ENCODE results near the gene ZNF777.

The ZNF777 gene

DNA sequence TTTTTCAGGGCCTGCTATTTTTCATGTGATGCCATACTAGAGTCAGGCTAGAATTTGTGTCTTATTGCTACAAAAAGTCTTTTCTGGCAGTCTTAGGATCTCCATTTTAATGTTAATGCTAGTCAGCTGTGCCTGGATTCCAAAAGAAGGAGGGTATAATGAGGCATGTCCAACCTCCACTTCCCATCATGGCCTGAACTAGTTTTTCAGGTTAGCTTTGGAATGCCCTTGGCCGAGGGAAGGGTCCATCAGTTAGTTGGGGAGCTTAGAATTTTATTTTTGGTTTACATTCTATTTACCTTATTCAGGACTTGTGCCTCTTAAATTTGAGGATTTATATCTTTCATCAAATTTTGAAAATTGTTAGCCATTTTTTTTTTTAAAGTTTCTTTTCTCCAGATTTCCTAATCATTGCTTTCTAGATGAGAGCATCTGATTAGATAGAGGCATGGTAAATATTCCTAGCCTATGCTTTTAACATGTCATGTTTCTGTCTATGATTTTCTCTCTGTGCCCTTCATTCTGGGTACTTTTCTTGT lies 6.5 kb upstream of the ZNF777 start:
- TF ChIP-seq CTCF (IDR thresholded peaks at IDR 0.05; ENCODE audit: borderline replicate concordance, insufficient read depth, low read depth, low read length), result no peak
- no peak overlapping the region for H3K4me3 ChIP-seq (ENCODE audit: low read depth, low read length)

DNA sequence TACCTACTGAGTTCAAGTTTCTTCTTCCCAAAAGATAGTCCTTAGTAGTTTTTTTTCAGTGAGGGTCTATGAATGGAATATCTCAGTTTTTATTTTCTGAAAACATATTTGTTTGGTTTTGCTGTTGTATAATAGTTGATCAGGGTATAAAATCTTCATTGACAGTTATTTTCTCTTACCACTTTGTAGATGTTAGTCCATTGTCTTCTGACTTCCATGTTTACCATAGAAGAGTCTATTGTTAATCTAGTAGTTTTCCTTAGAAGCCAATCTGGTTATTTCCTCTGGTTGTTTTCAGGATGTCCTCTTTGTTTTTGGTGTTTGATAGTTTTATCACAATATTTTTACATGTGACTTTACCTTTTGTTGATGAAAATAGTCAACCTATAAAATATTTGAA lies 5.5 kb upstream of the ZNF777 start:
- no peak overlapping the region for H3K4me3 ChIP-seq (ENCODE audit: low read depth, low read length)
- TF ChIP-seq CTCF (IDR thresholded peaks at IDR 0.05; ENCODE audit: borderline replicate concordance, insufficient read depth, low read depth, low read length), result no peak

GRCh38 chr7:149463500-149464161 lies 2.8 kb upstream of the ZNF777 start:
- no peak overlapping the region for H3K4me3 ChIP-seq (ENCODE audit: low read depth, low read length)
- no peak for TF ChIP-seq CTCF (IDR thresholded peaks at IDR 0.05; ENCODE audit: borderline replicate concordance, insufficient read depth, low read depth, low read length)

DNA sequence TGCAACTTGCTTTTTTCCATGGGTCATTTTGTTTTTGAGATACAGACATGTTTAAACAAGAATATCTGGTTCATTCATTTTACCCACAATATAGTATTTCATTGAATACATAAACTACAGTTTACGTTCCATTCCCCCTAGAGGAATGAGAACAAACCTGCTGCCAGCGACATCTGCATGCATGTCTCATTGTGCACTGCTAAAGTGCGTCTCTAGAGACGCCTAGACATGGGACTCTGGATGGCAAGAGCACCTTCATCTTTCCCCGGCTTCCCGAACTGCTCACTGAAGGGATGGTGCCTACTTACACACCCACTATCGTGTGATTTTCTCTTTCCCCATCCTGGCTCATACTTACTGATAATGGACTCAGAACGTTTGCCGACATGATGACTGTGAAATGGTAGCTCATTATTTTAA lies 1.2 kb upstream of the ZNF777 start:
- no peak for TF ChIP-seq CTCF (IDR thresholded peaks at IDR 0.05; ENCODE audit: borderline replicate concordance, insufficient read depth, low read depth, low read length)

GRCh38 chr7:149459540-149460452 lies 1.1 kb downstream of the ZNF777 start:
- H3K4me3 ChIP-seq (ENCODE audit: low read depth, low read length), result peak overlapping the region; percentile 86
- TF ChIP-seq CTCF (IDR thresholded peaks at IDR 0.05; ENCODE audit: borderline replicate concordance, insufficient read depth, low read depth, low read length), result no peak

More for the DNA sequence above, 1.2 kb upstream of the ZNF777 start:
- no peak overlapping the region for H3K4me3 ChIP-seq (ENCODE audit: low read depth, low read length)

GRCh38 chr7:149459201-149459539 lies 1.7 kb downstream of the ZNF777 start:
- H3K4me3 ChIP-seq (ENCODE audit: low read depth, low read length), result peak overlapping the region; percentile 86
- TF ChIP-seq CTCF (IDR thresholded peaks at IDR 0.05; ENCODE audit: borderline replicate concordance, insufficient read depth, low read depth, low read length), result no peak
